Stimulated activated CD8-positive, alpha-beta memory T cell treated with anti-CD3 and anti-CD28 coated beads, Interleukin-4, amount 100 ng/mL, for 1 hour (primary cell): ENCODE measurements around the gene ODC1.
A peak's percentile ranks its signal among the peaks of the same experiment; 100 is the strongest.

ENCODE experiments used
- DNase-seq, 2 donors: peaks; one replicate each; pipeline ENCODE4 v3.0.0-alpha.2; 2020; ENCODE audit warnings: low read depth in 2 of 2, low spot score in 1 of 2

ODC1 gene

GRCh38 chr2:10434886-10435819, 13.0 kb downstream of the ODC1 start:
- peak; percentile 40 to 55 for DNase-seq

DNA sequence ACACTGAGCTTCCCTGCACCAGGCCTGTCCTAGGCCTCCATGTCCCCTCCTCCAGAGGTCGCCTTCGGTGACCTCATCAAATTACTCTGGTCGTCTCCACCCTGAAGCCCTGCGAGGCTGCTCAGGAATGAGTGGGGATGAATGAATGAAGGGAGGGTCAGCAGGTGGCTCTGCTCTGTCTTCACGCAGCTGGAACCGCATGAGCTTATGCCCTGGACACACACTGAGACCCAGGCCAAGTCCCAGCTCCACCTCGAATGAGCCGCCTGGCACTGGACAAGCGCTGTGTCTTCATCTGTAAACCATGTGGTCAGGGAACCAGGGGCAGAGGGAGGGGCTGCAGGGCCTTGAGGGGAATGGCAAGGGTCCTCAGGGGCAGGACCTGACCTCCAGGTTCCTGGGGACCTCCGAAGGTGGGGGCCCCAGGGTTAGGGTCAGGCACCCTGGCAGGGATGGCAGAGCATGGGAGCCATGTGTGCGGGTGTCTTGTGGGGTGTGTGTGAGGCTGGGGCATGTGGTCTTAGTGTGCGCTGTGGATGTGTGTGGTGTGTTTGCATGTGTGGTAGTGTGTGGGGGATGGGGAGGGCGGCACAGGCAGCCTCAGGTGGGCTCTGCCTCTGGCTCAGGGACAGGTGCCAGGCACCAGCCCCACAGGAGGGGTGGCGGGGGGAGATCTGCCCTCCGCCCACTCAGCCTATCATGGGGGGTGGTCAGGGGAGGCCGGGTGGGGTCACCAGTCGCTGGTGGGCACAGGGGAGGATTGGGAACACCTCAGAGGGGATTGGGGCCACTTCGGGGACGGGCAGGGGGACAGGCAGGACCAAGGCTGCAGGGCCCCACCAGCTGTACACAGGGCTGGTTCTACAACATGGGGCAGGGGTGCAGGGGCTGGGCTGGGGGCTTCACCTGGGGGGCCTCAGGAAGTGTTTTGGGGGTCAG, 13.9 kb downstream of the ODC1 start:
- DNase-seq: no peak

- DNase-seq: no peak
Measured at GRCh38 chr2:10433264-10433946, 14.7 kb downstream of the ODC1 start.

DNA sequence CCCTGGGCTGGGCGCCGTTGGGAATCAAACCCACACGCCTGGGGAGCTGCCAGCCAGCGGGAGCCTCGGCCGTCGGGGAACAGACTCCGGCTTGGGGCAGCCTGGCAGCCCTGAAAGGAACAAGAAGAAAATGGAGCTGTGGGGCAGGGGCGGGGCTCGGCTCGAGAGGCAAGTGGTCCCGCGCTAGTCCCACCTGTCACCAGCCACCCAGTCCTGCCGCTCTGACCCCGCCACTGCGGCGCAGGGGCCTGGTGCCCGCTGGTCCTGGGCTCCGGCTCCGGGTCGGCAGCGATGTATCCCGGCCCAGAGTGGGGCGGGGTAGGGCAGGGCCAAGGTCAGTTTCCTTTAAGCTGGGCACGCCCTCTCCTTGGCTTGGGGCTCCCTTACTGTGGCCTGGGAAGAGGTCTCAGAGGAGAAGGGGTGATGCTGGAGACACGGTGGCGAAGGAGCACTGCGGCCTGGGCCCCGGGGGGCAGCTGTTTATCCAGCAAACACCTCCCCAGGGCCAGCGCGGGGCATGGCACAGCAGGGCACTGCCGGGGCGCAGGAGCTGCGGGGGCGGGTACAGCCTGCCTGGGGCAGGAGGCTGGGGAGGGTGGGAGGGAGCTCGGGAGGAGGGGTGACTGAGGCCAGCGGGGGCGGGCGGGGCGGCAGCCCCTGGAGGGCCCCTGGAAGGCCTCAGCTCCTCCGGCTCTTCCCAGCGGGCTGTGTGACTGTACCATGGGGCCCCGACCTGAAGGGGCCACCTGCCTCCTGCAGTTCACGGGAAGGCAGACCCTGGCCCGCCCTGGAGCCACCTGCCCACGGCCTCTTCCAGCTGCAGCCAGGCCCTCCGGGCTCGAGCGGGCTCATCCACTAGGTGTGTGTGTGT, 15.6 kb downstream of the ODC1 start:
- no peak for DNase-seq

DNA sequence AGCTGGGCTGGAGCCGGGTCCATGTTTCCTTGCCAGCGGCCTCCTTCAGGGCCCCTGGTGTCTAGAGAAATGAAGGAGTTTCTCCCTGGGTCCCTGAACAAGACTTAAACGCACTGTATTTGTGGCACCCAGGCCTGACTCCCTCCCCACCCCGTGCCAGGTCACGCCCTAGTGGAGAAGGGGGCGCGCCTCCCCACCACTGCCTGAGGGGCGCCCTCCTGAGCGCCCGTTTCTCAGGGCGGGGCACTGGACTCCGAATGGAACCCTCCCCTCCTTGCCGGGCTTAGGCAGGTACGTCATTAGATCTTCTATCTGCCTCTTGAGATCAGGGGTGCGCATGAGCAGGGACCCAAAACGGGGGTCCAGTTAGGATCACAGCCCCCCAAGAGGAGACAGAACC, 16.3 kb downstream of the ODC1 start:
- no peak for DNase-seq

DNA sequence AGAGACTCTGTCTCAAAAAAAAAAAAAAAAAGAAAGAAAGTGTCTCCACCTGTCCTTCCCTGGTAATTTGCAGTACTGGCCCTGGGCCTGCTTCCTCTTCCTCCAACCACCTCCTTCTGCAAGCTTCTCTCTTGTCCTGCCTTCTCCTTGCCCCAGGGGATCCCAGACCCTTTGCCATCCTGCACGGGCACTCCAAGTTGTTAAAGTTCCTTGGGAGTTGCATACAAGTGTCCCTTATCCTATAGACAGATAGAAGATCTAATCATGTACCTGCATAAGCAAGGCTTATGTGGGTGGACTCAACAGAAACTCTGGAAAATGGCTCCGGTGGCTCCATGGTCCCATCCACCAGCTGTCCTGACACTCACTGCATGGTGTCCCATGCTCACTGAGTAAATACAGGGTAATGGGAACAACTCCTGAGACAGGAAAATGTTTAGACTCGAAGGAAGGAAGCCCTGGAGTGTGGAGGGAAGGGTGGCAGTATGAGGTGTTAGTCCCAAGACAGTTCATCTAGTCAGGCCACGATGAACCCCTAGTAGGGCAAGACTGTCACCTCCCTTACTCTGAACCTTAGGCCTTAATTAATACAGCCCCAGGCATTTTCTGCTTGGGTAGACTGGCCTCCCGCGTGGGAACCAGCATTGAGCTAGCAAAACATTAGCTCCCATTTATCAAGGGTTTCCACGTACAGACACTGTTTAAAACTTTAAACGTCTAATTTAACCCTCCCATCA, 17.1 kb downstream of the ODC1 start:
- DNase-seq: no peak

DNA sequence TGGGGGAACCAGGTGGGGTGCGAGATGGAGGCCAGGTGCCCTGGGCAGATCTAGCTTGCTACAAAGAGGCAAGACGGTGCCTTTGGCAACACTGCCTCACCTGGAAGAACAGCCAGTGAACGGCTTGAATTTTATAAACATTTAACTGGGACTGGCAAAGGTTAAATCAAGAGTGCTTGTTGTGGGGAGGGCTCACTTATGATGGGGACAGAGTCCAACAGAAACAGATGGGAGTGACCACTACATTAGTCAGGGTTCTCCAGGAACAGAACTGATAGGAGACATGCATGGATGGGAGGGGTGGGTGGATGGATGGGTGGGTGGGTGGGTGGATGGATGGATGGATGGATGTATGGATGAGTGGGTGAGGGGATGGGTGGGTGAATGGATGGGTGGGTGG, 19.2 kb downstream of the ODC1 start:
- DNase-seq: no peak

DNA sequence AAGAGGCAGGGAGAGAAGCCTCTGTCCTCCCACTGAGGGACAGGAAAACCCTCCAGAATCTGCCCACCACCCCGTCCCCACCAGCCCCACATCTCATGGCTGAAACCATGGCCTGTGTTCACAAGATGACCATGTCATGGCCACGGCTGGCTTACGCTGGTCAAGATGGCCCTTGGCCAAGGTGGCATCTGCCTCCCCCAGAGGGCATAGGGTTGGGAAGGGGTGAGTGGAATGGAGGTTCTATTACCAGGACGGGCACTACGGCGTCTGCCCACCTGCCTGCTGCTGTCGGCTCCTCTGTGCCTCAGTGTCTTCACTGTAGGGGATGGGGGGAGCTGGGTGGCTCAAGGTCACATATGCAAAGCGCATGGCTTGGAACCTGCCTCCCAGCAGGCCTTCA, 19.8 kb downstream of the ODC1 start:
- no peak for DNase-seq

- no peak for DNase-seq
Measured at GRCh38 chr2:10427618-10427949, 20.5 kb downstream of the ODC1 start.

GRCh38 chr2:10426726-10427617, 21.2 kb downstream of the ODC1 start:
- no peak for DNase-seq

- no peak for DNase-seq
Measured at GRCh38 chr2:10425699-10426098, 22.4 kb downstream of the ODC1 start.

GRCh38 chr2:10424916-10425505, 23.1 kb downstream of the ODC1 start:
- no peak for DNase-seq

DNA sequence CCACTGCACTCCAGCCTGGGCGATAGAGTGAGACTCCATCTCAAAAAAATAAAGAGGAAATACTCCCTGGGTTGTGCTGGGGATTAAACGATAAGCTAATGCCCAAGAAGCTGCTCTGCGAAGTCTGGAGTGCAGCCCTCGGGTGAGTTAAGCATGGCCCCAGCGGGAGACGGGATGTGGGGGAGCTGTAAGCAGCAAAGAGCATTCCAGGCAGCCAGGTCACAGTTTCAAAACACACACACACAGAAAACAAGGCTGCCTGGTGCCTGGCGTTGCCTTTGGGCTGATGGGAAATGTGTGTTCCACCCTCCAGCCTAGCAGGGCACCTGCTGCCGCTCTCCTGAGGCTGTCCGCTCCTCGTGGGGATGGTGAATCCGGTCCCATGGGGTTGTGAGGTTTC, 24.1 kb downstream of the ODC1 start:
- DNase-seq: no peak

GRCh38 chr2:10423400-10423774, 24.7 kb downstream of the ODC1 start:
- no peak for DNase-seq

DNA sequence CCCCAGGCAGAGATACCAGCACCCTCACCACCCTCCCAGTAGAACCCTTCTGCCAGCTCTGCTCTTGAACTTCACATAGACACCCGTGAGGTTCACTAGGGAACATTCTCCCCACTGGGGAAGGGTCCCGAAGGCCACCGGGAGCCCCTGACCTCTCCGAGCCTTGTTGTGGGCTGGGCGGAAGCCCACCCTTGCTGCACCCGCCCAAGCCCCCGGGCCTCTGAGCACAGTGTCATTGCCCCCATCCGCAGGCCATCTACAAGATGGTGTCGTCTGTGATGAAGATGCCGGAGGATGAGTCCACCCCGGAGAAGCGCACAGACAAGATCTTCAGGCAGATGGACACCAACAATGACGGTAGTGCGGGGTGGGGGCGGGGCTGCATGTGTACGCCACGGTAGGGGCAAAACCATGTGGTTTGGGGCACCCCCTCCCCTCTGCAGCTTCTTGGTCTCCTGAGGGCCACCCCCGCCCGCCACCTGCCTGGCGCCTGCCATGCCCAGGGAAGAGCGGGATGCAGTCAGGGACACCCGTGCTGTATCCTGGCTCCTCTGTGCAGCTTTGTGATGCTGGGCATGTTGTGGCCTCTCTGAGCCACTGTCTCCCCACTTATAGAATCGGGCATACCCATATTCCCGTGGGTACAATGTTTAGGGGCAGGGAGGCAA, 25.3 kb downstream of the ODC1 start:
- DNase-seq: no peak

DNA sequence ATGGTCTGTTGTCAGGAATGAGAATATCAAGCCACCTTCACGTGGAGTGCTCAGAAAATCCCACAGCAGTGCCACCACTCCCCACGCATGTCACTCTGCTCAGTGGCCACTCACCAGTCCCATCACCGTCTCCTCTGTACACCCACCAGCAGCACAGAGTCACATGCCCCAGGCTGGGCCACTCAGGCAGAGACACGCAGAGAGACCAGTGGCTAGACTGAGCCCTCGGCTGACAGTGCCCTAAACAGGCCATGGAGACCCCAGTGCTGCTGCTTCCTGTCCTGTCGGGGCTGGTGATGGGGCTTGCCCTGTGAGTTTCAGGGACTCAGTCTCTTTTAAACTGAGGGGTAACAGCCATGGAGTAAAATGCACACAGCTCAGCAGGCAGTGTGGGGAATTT, 25.9 kb downstream of the ODC1 start:
- no peak for DNase-seq

DNA sequence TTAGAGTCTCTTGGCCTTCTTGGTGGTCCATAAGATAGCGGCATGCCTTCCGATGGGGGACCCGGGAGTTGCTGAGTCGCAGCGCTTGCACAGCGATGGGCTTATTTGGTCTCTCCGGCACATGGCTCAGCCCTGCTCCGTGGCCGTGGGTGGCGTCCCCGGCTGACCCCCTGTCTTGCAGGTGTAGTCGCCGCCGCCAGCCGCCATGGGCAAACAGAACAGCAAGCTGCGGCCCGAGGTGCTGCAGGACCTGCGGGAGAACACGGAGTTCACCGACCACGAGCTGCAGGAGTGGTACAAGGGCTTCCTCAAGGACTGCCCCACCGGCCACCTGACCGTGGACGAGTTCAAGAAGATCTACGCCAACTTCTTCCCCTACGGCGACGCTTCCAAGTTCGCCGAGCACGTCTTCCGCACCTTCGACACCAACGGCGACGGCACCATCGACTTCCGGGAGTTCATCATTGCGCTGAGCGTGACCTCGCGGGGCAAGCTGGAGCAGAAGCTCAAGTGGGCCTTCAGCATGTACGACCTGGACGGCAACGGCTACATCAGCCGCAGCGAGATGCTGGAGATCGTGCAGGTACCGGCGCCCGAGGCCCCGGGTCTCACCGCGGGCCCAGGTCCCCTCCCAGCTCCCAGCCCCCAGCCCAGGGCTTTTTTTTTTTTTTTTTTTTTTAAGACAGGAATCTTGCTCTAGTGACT, 28.4 kb downstream of the ODC1 start:
- DNase-seq: no peak
